SH-SY5Y (cell line): ENCODE measurements around the gene SLC12A3.

Experiments
- GATA2 ChIP-seq: IDR thresholded peaks from 2 replicates; pipeline ENCODE4 v1.6.1; 2011; ENCODE audit warnings: mild to moderate bottlenecking, low read depth, low read length
- GATA3 ChIP-seq: IDR thresholded peaks from 2 replicates; pipeline ENCODE4 v1.6.1; 2011; ENCODE audit warnings: low read depth, mild to moderate bottlenecking, low read length, moderate library complexity

DNA sequence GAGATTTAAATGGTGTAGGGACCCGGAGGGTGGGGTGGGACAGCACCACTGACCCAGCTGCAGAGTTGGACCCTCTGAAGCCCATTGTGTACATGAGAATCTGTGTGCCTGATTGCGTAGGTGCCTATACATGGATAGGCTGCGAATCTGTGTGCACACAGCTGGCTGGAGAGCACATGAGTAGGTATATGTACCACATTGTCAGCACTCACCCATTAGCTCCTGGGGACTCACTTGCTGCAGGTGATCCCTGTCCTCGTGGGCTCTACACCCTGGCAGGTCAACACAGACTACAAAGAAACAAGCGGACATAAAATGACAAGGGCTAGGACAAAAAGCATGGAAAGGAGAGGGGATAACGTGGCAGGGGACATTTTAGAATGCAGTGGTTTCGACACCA is 85.4 kb downstream of the SLC12A3 start:
- TF ChIP-seq GATA2 (no peak), GATA3 (no peak)
